Measurements from ENCODE around the gene SUSD3. TPM values are rescaled to one million over a fixed set of nuclear protein-coding genes. Genes with fewer than 3 reads are reported as not detected.

Gene SUSD3
- total RNA-seq, 1 experiment from 2014 or later = 5.0 TPM

- intact Hi-C loops (cut with micrococcal nuclease; ENCODE audit: unreplicated experiment) = no loop called here
- H3K4me1 ChIP-seq (ENCODE audit: control insufficient read depth, insufficient read depth, low read length) = no peaks in the 10 kb centered on the region
- H3K27ac ChIP-seq (ENCODE audit: low read length) = no peak overlapping the region
- no peaks in the 10 kb centered on the region for H3K27me3 ChIP-seq (ENCODE audit: control insufficient read depth, insufficient read depth, low read length)
- no peak overlapping the region for H3K4me3 ChIP-seq (ENCODE audit: low read depth in 2 of 2, low read length in 2 of 2)
- H3K36me3 ChIP-seq (ENCODE audit: control insufficient read depth, insufficient read depth, low read length) = no peaks in the 10 kb centered on the region
- ATAC-seq = no peak
- H3K9me3 ChIP-seq (ENCODE audit: control insufficient read depth, insufficient read depth, low read depth, low read length) = no peaks in the 10 kb centered on the region
- no peak for TF ChIP-seq SIN3A (IDR thresholded peaks at IDR 0.05; ENCODE audit: borderline replicate concordance, insufficient read depth, low read depth, low read length)
- no peak for TF ChIP-seq TCF7L2 (IDR thresholded peaks at IDR 0.05; ENCODE audit: low read depth, low read length)
- TF ChIP-seq REST (IDR thresholded peaks at IDR 0.05; ENCODE audit: insufficient read depth in 1 of 2, low read depth in 2 of 2, low read length in 1 of 2) = no peak
- TF ChIP-seq CTCF (IDR thresholded peaks at IDR 0.05) = no peak
- TF ChIP-seq POLR2AphosphoS5 (IDR thresholded peaks at IDR 0.05; ENCODE audit: low read depth, low read length) = no peak
- no TSS peak for BruUV-seq (replicated peaks)
- in situ Hi-C loops (cut with HindIII; ENCODE audit: low pct_unique_long_range_greater_than_20kb, low sequenced_read_pairs) = no loop called here
- POLR2A ChIA-PET = no interaction called here
- no peak for DNase-seq (ENCODE audit: low read depth, low spot score)
- CTCF ChIA-PET = no interaction called here
Measured at GRCh38 chr9:93079371-93079770, 20.9 kb downstream of the SUSD3 start.

GRCh38 chr9:93080406-93080805 lies 21.9 kb downstream of the SUSD3 start:
- intact Hi-C loops (cut with micrococcal nuclease; ENCODE audit: unreplicated experiment) (no loop called here), in situ Hi-C loops (cut with HindIII; ENCODE audit: low pct_unique_long_range_greater_than_20kb, low sequenced_read_pairs) (no loop called here)
- ChIA-PET POLR2A (no interaction called here), CTCF (interaction anchor here (0.6 kb wide), 1 partner anchor 395 kb away, joined by 5 read pairs; no protein-coding TSS in a partner anchor)
- no peak for TF ChIP-seq SIN3A (IDR thresholded peaks at IDR 0.05; ENCODE audit: borderline replicate concordance, insufficient read depth, low read depth, low read length)
- no peak for TF ChIP-seq REST (IDR thresholded peaks at IDR 0.05; ENCODE audit: insufficient read depth in 1 of 2, low read depth in 2 of 2, low read length in 1 of 2)
- no peak for TF ChIP-seq TCF7L2 (IDR thresholded peaks at IDR 0.05; ENCODE audit: low read depth, low read length)
- TF ChIP-seq CTCF (IDR thresholded peaks at IDR 0.05) = no peak
- no peak for TF ChIP-seq POLR2AphosphoS5 (IDR thresholded peaks at IDR 0.05; ENCODE audit: low read depth, low read length)
- Histone ChIP-seq H3K4me1 (ENCODE audit: control insufficient read depth, insufficient read depth, low read length) (no peaks in the 10 kb centered on the region), H3K4me3 (ENCODE audit: low read depth in 2 of 2, low read length in 2 of 2) (no peak overlapping the region), H3K27me3 (ENCODE audit: control insufficient read depth, insufficient read depth, low read length) (no peaks in the 10 kb centered on the region), H3K9me3 (ENCODE audit: control insufficient read depth, insufficient read depth, low read depth, low read length) (no peaks in the 10 kb centered on the region), H3K36me3 (ENCODE audit: control insufficient read depth, insufficient read depth, low read length) (no peaks in the 10 kb centered on the region), H3K27ac (ENCODE audit: low read length) (no peak overlapping the region)
- ATAC-seq (no peak), DNase-seq (ENCODE audit: low read depth, low spot score) (no peak)
- no TSS peak for BruUV-seq (replicated peaks)
